Peyer's patch (tissue), 4 donors: Measurements from ENCODE around the gene C1QL3.

Experiments
- POLR2A ChIP-seq, 2 donors: fragments of 450-650 bp; IDR thresholded peaks; one replicate each; pipeline ENCODE4 v1.5.1; 2017; ENCODE audit warnings: antibody characterized with exemption in 2 of 2, mild to moderate bottlenecking in 2 of 2, moderate library complexity in 2 of 2
- TF ChIP-seq, protein P1 (sequence below), 6 experiments: fragments of 450-650 bp in 4 of 6; fragments of 200-600 bp in 2 of 6; sonication (generic) in 1 of 6; IDR thresholded peaks; one replicate each; pipeline ENCODE4 v1.5.1; 2017 to 2019; ENCODE audit warnings: antibody characterized with exemption in 6 of 6, mild to moderate bottlenecking in 3 of 6, moderate library complexity in 1 of 6

DNA sequence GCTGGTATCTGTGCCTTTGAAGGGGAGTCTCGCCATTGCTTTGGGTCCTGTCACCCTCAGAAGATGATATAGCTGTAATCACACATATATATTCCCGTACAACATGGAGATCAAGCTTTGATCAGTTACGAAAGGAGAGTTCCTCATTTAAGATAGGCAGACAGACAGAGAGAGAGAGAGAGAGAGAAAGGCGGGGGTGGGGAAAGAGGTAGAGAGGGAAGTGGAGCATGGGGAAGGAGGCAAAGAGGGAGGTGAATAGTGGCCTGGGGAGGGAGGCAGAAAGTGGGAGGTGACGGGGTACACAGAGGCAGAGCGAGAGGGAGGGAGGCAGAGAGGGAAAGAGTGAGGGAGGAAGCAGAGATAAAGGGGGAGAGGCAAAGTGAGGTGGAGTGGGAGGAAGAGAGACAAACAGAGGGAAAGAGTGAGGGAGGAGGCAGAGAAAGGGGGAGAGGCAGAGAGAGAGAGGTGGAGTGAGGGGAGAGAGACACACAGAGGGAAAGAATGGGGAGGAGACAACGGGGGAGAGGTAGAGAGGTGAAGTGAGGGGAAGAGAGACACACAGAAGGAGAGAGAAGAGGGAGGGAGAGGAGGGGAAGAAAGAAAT lies 44.6 kb upstream of the C1QL3 start:
- TF ChIP-seq POLR2A (IDR thresholded peaks at IDR 0.05), result no peak
- TF ChIP-seq, protein P1, sequence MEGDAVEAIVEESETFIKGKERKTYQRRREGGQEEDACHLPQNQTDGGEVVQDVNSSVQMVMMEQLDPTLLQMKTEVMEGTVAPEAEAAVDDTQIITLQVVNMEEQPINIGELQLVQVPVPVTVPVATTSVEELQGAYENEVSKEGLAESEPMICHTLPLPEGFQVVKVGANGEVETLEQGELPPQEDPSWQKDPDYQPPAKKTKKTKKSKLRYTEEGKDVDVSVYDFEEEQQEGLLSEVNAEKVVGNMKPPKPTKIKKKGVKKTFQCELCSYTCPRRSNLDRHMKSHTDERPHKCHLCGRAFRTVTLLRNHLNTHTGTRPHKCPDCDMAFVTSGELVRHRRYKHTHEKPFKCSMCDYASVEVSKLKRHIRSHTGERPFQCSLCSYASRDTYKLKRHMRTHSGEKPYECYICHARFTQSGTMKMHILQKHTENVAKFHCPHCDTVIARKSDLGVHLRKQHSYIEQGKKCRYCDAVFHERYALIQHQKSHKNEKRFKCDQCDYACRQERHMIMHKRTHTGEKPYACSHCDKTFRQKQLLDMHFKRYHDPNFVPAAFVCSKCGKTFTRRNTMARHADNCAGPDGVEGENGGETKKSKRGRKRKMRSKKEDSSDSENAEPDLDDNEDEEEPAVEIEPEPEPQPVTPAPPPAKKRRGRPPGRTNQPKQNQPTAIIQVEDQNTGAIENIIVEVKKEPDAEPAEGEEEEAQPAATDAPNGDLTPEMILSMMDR (IDR thresholded peaks at IDR 0.05), result no peak
